HG03469 (cell line): ENCODE results near the gene HAUS8.
"Not testable (repeated sequence)": the region's sequence is repeated elsewhere in the genome, so short reads cannot be mapped to it uniquely, and the experiment has no call there.

Source experiments
- ATAC-seq: cut with Tn5 transposase; IDR thresholded peaks from one replicate; pipeline ENCODE4 v1.9.1; 2021; ENCODE audit warnings: mild to moderate bottlenecking, moderate library complexity, moderate number of reproducible peaks; ENCODE audit not compliant: unreplicated experiment

HAUS8 gene

DNA sequence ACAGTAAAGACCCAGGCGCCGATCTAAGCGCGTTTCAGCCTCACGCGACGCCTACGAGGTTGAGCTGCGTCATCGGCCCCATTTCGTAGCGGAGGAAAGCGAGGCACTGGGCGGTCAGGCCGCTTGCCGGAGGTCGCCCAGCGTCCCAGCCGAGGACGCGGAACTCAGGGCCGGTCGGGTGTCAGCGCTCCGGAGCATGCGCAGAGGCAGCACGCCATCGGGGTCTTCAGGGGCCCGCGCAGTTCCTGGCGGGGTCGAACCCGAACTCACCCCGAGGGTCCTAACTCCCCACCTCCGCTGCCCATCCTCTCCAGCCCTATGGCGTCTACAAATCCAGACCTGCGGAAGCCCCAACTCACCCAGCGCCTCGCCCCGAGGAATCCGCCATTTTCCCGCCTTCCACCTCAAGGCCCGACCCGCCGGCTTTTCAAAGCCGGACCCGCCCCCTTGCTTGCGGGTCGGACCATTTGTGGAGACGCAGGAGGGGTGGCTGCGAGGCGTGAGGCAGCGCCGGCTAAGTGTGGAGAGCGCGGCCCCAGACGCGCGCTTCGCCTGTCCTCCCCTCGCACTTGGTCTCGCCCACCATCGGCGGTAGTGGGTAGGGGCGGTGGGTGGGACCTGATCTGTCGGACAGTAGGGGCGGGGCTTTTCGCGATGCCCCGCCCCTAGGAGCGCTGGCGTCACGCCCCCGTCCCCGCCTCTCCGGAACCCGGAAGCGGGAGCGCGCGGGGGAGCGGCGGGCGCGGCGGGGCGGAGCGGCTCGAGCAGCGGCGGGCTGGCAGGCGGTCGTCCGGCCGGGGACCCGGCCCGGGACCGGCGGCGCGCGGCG is at the start of gene HAUS8, which contains the start of gene MYO9B:
TSS of gene HAUS8 (minus strand) at position 418 of the 829 bp plus-strand sequence. CDS start at position 388, 30 bp downstream.
TSS of gene MYO9B (plus strand) at position 743 of the 829 bp plus-strand sequence. CDS start 25,941 bp downstream, outside the sequence.
- ATAC-seq: peak; percentile 67

GRCh38 chr19:17124025-17124424 is 48.8 kb upstream of the HAUS8 start:
- ATAC-seq: no peak

- ATAC-seq: no peak
These were observed 47.8 kb upstream of the HAUS8 start for GRCh38 chr19:17123041-17123440.

DNA sequence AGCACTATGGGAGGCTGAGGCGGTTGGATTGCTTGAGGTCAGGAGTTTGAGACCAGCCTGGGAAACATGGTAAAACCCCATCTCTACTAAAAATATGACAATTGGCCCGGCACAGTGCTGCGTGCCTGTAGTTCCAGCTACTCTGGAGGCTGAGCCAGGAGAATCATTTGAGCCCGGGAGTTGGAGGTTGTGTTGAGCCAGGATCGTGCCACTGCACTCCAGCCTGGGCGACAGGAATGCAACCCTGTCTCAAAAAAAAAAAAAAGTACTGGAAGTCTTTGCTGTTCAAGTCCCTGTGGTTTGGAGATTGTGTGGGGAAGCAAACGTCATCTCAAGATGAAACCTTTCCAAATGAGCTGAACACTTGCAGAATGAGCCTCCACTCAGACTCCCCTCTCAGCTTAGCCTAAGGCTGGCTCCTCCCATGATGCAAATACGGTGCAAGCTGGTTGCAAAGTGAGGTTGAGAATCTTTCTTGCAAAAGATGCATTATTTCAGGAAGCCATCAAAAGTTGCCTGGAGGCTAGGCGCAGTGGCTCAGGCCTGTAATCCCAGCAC is 46.6 kb upstream of the HAUS8 start:
- ATAC-seq: no peak

- no peak for ATAC-seq
These were observed 43.7 kb upstream of the HAUS8 start for GRCh38 chr19:17118957-17119356.

- ATAC-seq: no peak
These were observed 41.9 kb upstream of the HAUS8 start for GRCh38 chr19:17116996-17117702.

DNA sequence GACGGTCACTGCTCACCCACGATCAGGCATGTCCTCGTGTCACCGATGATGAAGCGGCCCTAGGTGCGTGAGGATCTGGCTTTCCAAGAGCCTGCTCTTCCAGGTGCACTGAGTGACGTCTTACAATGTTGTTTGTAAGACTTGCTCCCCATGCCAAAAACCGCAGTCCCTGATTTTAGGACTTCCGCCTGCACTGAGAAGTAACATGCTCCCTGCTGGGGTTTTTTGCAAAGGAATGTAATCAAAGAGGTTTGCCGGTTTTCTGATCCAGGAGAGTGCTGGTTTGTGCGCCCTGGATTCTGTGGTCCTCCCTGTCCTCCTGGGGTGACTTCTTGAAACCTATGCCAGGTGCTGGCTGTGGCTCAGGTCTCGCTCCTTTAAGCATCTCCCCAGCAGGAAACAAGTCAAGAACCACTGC is 39.2 kb upstream of the HAUS8 start:
- ATAC-seq: no peak

DNA sequence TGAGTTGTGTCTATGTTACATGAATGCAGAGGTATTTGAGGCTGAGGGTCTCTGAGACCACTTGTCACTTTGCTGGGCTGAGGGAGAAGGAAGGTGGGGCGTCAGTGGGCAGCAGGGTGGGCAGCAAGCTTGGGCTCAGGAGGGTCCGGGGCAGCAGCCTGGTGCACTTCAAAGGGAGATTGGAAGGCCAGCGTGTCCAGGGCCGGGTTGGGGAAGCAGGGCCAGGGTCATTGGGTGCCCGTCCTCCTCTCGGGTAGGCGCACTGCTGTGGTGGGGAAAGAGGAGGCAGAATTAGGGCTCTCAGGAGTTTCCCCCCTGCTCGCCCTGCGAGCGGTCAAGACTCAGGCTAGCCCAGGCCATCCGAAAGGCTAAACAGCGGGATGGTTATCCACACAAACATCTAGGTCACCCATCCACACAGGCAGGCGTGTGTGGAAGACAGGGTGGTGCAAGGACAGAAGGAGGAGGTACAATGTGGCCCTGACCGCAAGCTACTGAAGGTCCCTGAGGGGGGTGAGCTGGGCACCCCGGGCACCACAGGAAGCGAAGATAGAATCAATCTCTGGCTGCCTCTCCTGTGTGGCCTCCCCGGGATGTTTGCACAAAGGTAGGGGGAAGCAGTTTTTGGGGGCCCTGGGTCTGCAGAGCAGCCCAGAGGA is 38.0 kb upstream of the HAUS8 start:
- no peak for ATAC-seq

DNA sequence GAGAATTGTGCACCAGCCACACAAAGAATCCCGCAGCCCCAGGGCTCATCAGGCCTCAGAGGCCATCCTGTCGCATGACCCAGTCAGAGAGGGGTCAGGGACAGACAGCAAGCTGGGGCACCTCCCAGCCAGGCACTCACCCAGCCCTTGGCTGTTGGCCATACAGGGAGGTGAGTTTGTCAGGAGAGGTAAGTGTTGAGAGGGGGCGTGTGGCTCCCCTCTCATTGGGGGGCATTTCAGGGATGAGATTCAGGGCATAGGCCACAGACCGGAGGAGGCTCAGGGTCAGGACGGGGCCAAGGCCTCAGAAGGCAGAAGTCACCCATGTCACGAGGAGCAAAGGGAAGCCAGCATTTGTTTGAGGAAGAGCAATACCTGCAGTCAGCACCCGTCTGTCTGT is 37.4 kb upstream of the HAUS8 start:
- ATAC-seq: no peak

DNA sequence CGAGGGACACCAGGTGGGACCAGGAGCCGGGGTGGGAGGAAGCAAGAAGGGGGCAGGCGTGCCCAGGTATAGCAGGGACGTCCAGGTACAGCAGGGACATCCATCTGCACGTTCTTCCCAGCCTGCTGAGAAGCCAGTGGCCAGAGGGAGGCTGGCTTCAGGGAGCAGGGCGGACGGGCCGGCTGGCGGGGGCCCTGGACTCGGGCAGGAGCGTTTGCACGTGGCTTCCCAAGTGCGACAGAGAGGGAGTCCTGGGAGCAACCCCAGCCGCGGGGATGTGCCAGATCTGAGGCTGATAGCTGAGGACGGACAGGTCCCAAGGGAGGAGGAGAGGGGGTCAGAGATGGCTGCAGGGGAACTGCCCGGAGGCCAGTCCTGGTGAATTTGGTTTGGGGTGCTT is 37.0 kb upstream of the HAUS8 start:
- ATAC-seq: no peak

GRCh38 chr19:17111766-17112165 is 36.5 kb upstream of the HAUS8 start:
- ATAC-seq: no peak

GRCh38 chr19:17110599-17110966 is 35.3 kb upstream of the HAUS8 start:
- no peak for ATAC-seq

GRCh38 chr19:17109962-17110598 is 34.8 kb upstream of the HAUS8 start:
- peak; percentile 36 for ATAC-seq

GRCh38 chr19:17109300-17109699 is 34.0 kb upstream of the HAUS8 start:
- ATAC-seq: no peak

- no peak for ATAC-seq
These were observed 33.2 kb upstream of the HAUS8 start for GRCh38 chr19:17108453-17108784.

- no peak for ATAC-seq
These were observed 32.5 kb upstream of the HAUS8 start for GRCh38 chr19:17107546-17108452.

DNA sequence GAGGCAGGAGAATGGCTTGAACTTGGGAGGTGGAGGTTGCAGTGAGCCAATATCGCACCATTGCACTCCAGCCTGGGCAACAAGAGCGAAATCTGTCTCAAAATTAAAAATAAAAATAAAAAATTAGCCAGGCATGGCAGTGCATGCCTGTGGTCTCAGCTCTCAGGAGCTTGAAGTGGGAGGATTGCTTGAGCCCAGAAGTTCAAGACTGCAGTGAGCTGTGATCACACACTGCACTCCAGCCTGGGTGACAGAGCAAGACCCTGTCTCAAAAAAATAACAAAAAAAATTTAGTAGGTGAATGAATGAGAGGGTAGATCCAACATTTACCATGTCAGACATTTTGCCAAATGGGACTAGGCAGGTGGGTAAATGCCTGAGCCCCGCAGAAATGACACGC is 31.7 kb upstream of the HAUS8 start:
- ATAC-seq: not testable (repeated sequence)

DNA sequence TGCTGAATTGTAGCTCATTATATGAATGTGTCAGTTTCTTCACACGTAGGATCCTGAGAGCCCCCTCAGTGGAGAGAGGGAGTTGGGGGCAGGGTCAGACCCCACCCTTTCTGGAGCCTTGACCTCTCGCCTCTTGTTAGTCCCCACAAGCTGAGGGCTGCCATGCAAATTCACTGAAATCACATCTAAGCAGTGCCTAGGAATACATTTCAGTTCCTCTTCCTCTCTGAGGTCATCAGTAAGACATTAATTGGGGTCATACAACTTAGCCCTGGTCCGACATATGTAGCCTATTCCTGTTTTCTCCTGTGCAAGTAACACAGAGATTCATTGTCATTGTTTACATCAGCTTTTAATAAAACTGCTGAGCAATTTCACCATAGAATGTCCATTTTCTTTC is 30.3 kb upstream of the HAUS8 start:
- ATAC-seq: no peak

GRCh38 chr19:17104679-17105078 is 29.4 kb upstream of the HAUS8 start:
- no peak for ATAC-seq

DNA sequence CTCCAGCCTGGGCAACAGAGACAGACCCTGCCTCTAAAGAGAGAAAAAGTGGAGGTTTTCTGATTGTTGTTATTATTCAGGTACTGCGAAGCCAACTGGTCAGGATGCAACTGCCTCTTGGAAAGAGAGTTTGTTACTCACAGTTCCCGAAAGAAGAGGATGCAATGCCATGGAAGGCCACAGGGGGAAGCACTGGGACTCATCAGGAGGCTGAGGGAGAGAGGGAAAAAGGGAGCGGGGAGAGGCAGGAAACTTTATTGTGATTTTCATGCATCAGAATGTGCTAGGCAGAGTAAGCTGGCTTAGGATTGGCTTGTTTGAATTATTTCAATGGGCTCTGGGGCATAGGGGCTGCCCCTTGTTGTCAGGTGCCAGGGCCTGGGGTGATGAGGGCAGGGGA is 27.9 kb upstream of the HAUS8 start:
- ATAC-seq: no peak
